B cell (primary cell): ENCODE data around the gene MYL6. TPM values are rescaled to one million over a fixed set of nuclear protein-coding genes. Genes with fewer than 3 reads are reported as not detected.

ENCODE experiments used
- ATAC-seq: fragments of 200-7000 bp; cut with Tn5 transposase; one replicate; pipeline ENCODE4 v1.10.0; 2021; ENCODE audit warnings: low read depth, mild to moderate bottlenecking, moderate number of reproducible peaks, moderate library complexity
- CTCF ChIA-PET: fragments of 350-600 bp; sonication (Branson Sonifier 250); formaldehyde crosslinking; loops from one replicate; lab custom pipeline; 2021; ENCODE audit warnings: antibody characterized with exemption, inconsistent platforms; lab: Charles Lee
- POLR2A ChIA-PET: fragments of 350-600 bp; sonication (Branson Sonifier 250); formaldehyde crosslinking; loops from one replicate; lab custom pipeline; 2021; ENCODE audit warnings: antibody characterized with exemption; lab: Charles Lee
- DNase-seq: peaks from one replicate; pipeline ENCODE4 v3.0.0; 2013
- H2AFZ ChIP-seq: 2 replicates; pipeline ENCODE4 v1.6.1; 2012; ENCODE audit warnings: mild to moderate bottlenecking, low read depth, low read length; ENCODE audit not compliant: insufficient read depth, poor library complexity, severe bottlenecking
- H3K27ac ChIP-seq, 2 donors: 1 replicate in 1 of 2; 2 replicates in 1 of 2; pipeline ENCODE4 v1.5.1; 2012 to 2013; ENCODE audit warnings: low read length in 2 of 2, mild to moderate bottlenecking in 2 of 2, moderate library complexity in 1 of 2
- H3K27me3 ChIP-seq, 4 experiments: fragments of 200-600 bp in 1 of 4; sonication (generic) in 1 of 4; replicated peaks in 1 of 4; 1 replicate in 2 of 4; 2 replicates in 2 of 4; pipeline versions ENCODE4 v1.6.1 to v1.7.0; 2013 to 2016; ENCODE audit warnings: low read length in 3 of 4, mild to moderate bottlenecking in 2 of 4, mixed read lengths in 1 of 4, moderate library complexity in 1 of 4; ENCODE audit not compliant: insufficient read depth in 4 of 4, control insufficient read depth in 3 of 4; ENCODE audit errors: control extremely low read depth in 1 of 4
- H3K36me3 ChIP-seq, 2 experiments: replicated peaks in 1 of 2; 1 replicate in 1 of 2; 2 replicates in 1 of 2; pipeline versions ENCODE4 v1.6.1 to v1.7.1; 2013; ENCODE audit warnings: low read length in 1 of 2; ENCODE audit not compliant: insufficient read depth in 2 of 2, control insufficient read depth in 1 of 2; ENCODE audit errors: control extremely low read depth in 1 of 2, extremely low read depth in 1 of 2
- H3K4me1 ChIP-seq, 2 donors: fragments of 200-600 bp in 1 of 2; sonication (generic) in 1 of 2; 1 replicate in 1 of 2; 2 replicates in 1 of 2; pipeline versions ENCODE4 v1.5.1 to v1.6.1; 2013 to 2017; ENCODE audit warnings: low read length in 2 of 2; ENCODE audit not compliant: control insufficient read depth in 2 of 2, insufficient read depth in 2 of 2
- H3K4me2 ChIP-seq: replicated peaks from 2 replicates; pipeline ENCODE3; 2012; ENCODE audit warnings: mild to moderate bottlenecking, low read depth, low read length; ENCODE audit not compliant: poor library complexity, severe bottlenecking
- H3K4me3 ChIP-seq, 5 experiments: fragments of 200-600 bp in 1 of 5; sonication (generic) in 1 of 5; 1 replicate in 3 of 5; 2 replicates in 2 of 5; pipeline versions ENCODE4 v1.5.1 to v1.7.0; 2011 to 2016; ENCODE audit warnings: low read length in 4 of 5, mild to moderate bottlenecking in 4 of 5, low read depth in 2 of 5, control low read depth in 1 of 5, moderate library complexity in 1 of 5; ENCODE audit not compliant: insufficient read depth in 1 of 5; ENCODE audit errors: control extremely low read depth in 1 of 5, extremely low read depth in 1 of 5
- H3K79me2 ChIP-seq: fragments of 200-600 bp; sonication (generic); one replicate; pipeline ENCODE4 v1.6.0; 2016; ENCODE audit warnings: low read length; ENCODE audit not compliant: control insufficient read depth, insufficient read depth
- H3K9ac ChIP-seq: fragments of 200-600 bp; sonication (generic); 2 replicates; pipeline ENCODE4 v1.6.1; 2017; ENCODE audit warnings: mild to moderate bottlenecking, low read length, moderate library complexity
- H3K9me3 ChIP-seq, 3 donors: one replicate each; pipeline versions ENCODE4 v1.6.1 to v1.7.1; 2013; ENCODE audit warnings: low read length in 2 of 3; ENCODE audit not compliant: control insufficient read depth in 2 of 3, insufficient read depth in 1 of 3; ENCODE audit errors: control extremely low read depth in 1 of 3
- H4K20me1 ChIP-seq: 2 replicates; pipeline ENCODE4 v1.6.0; 2012; ENCODE audit warnings: mild to moderate bottlenecking, low read length; ENCODE audit not compliant: insufficient read depth, control insufficient read depth, poor library complexity, severe bottlenecking
- H3K27ac Mint-ChIP-seq: one replicate; pipeline ENCODE4 v1.8.0; 2021; ENCODE audit warnings: mixed read lengths
- H3K27me3 Mint-ChIP-seq: one replicate; pipeline ENCODE4 v1.8.0; 2021; ENCODE audit warnings: mixed read lengths
- H3K4me1 Mint-ChIP-seq: one replicate; pipeline ENCODE4 v1.8.0; 2021; ENCODE audit warnings: mixed read lengths
- H3K4me3 Mint-ChIP-seq: one replicate; pipeline ENCODE4 v1.8.0; 2021; ENCODE audit warnings: mixed read lengths
- H3K9me3 Mint-ChIP-seq: one replicate; pipeline ENCODE4 v1.8.0; 2022; ENCODE audit warnings: mixed read lengths; ENCODE audit not compliant: insufficient read depth
- EZH2 ChIP-seq: IDR thresholded peaks from 2 replicates; pipeline ENCODE4 v1.6.1; 2012; ENCODE audit warnings: borderline replicate concordance, low read depth, mild to moderate bottlenecking, moderate library complexity, low read length; ENCODE audit not compliant: insufficient read depth, poor library complexity, severe bottlenecking
- WGBS: methylation state at CpG from one replicate; pipeline ENCODE4 v1.1.5; 2013; ENCODE audit warnings: missing lambda C conversion rate; ENCODE audit not compliant: insufficient coverage; 5-methylcytosine and 5-hydroxymethylcytosine counted together
- intact Hi-C: fragments of 100-400 bp; cut with micrococcal nuclease; formaldehyde crosslinking; loops from one replicate; pipeline ENCODE4 v1.10.0; 2022
- polyA plus RNA-seq: library from polyadenylated mRNA; depleted of rRNA; stranded (reverse); fragments of >200 nt; gene quantifications from 2 replicates; pipeline ENCODE4 v1.2.3, GENCODE V29; 2012
- total RNA-seq, 2 donors: library from RNA; stranded (reverse); fragments of 120-200 nt in 1 of 2; gene quantifications; 1 replicate in 1 of 2; 2 replicates in 1 of 2; pipeline versions ENCODE4 v1.2.3 to v1.2.4, GENCODE V29; 2013 to 2022
- TF ChIP-seq, protein P1 (sequence below): fragments of 200-600 bp; IDR thresholded peaks from one replicate; pipeline ENCODE4 v1.8.0; 2022; ENCODE audit warnings: antibody characterized with exemption, mild to moderate bottlenecking

The MYL6 gene
- total and polyA plus RNA-seq, 2 donors (not counting 1 experiment from before 2014, with no cell fraction given), result 675 to 711 TPM

DNA sequence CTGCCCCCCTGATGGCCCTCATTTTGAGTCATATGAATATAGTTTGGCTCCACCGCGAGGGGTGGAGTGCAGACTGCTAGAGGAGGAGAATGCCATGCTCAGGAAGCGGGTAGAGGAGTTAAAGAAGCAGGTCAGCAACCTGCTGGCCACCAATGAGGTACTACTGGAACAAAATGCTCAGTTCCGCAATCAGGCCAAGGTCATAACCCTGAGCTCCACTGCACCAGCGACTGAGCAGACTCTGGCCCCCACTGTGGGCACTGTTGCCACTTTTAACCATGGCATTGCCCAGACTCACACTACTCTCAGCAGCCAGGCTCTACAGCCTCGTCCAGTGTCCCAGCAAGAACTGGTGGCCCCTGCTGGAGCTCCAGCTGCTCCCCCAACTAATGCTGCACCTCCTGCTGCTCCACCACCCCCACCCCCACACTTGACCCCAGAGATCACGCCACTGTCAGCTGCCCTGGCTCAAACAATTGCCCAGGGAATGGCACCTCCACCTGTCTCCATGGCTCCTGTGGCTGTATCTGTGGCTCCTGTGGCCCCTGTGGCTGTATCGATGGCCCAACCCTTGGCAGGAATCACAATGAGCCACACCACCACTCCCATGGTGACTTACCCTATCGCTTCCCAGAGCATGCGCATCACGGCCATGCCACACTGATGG is 36.8 kb upstream of the MYL6 start:
- 95% methylated on average over 11 of the region's 11 CpGs for WGBS
- no peak overlapping the region for H3K27ac Mint-ChIP-seq
- ATAC-seq, result no peak

DNA sequence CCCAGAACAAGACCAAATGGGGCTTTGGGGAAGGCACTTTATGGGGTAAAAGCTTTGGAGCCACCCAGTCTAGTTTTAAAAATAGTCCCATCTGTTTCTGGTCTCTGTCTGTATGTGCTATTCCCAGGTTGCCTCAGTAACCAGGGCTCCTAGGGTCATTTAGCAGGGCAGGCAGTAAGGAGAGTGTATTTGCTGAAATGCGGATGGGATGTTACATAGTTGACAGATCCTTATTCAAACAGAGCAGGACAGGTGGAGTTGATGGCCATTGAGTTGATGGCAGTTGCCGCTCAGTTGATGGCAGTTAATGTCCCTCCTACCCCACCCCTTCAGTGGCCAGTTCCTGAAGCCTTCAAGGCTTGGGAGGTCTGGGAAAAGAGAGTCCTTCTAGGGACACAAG is 35.5 kb upstream of the MYL6 start:
- H3K4me1 ChIP-seq, result peaks cover 45% of the 10 kb centered on the region in 2 donors
- Mint-ChIP-seq H3K4me3 (no peak overlapping the region), H3K27me3 (no peaks in the 10 kb centered on the region), H3K9me3 (no peaks in the 10 kb centered on the region), H3K27ac (no peak overlapping the region), H3K4me1 (peaks cover 55% of the 10 kb centered on the region)
- H3K9ac ChIP-seq, result no peak overlapping the region
- ATAC-seq, result no peak
- TF ChIP-seq, protein P1, sequence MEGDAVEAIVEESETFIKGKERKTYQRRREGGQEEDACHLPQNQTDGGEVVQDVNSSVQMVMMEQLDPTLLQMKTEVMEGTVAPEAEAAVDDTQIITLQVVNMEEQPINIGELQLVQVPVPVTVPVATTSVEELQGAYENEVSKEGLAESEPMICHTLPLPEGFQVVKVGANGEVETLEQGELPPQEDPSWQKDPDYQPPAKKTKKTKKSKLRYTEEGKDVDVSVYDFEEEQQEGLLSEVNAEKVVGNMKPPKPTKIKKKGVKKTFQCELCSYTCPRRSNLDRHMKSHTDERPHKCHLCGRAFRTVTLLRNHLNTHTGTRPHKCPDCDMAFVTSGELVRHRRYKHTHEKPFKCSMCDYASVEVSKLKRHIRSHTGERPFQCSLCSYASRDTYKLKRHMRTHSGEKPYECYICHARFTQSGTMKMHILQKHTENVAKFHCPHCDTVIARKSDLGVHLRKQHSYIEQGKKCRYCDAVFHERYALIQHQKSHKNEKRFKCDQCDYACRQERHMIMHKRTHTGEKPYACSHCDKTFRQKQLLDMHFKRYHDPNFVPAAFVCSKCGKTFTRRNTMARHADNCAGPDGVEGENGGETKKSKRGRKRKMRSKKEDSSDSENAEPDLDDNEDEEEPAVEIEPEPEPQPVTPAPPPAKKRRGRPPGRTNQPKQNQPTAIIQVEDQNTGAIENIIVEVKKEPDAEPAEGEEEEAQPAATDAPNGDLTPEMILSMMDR, result no peak
- TF ChIP-seq EZH2, result no peak
- DNase-seq, result no peak
- peaks cover 4% of the 10 kb centered on the region for H4K20me1 ChIP-seq
- no peaks in the 10 kb centered on the region for H3K27me3 ChIP-seq
- H3K36me3 ChIP-seq, result peaks cover 0 to 26% of the 10 kb centered on the region in 2 experiments
- intact Hi-C loops, result no loop called here
- ChIA-PET CTCF (interaction anchor here (0.6 to 13.8 kb wide), 8 partner anchors 33 to 301 kb away, joined by 3 to 247 read pairs (median 4); partner anchors contain the start of genes MYL6, RNF41 and SMARCC2), POLR2A (no interaction called here)
- no peak overlapping the region for H3K27ac ChIP-seq
- no peaks in the 10 kb centered on the region for H3K9me3 ChIP-seq
- H3K4me2 ChIP-seq, result no peak overlapping the region
- no peak overlapping the region for H3K4me3 ChIP-seq
- no peak overlapping the region for H2AFZ ChIP-seq
- WGBS, result no CpG with 5 or more reads among the region's 2 CpGs
- peaks cover 55% of the 10 kb centered on the region for H3K79me2 ChIP-seq

More for the DNA sequence above, 36.8 kb upstream of the MYL6 start:
- Histone ChIP-seq H3K27ac (no peak overlapping the region), H3K4me3 (no peak overlapping the region), H3K9me3 (no peaks in the 10 kb centered on the region), H3K4me2 (no peak overlapping the region), H3K27me3 (no peaks in the 10 kb centered on the region), H3K79me2 (peaks cover 60% of the 10 kb centered on the region), H2AFZ (no peak overlapping the region), H3K4me1 (peaks cover 32 to 38% of the 10 kb centered on the region in 2 donors), H3K9ac (no peak overlapping the region), H3K36me3 (peaks cover 0 to 31% of the 10 kb centered on the region in 2 experiments), H4K20me1 (peaks cover 4% of the 10 kb centered on the region)
- CTCF ChIA-PET, result interaction anchor here (1.9 to 13.8 kb wide), 3 partner anchors 38 to 100 kb away, joined by 5 to 247 read pairs (median 6); partner anchors contain the start of genes MYL6, RNF41 and SMARCC2
- H3K4me1 Mint-ChIP-seq, result peaks cover 50% of the 10 kb centered on the region
- no peak for DNase-seq
- no peak for TF ChIP-seq EZH2
- TF ChIP-seq, protein P1, result no peak
- H3K4me3 Mint-ChIP-seq, result no peak overlapping the region
- no peaks in the 10 kb centered on the region for H3K9me3 Mint-ChIP-seq
- no peaks in the 10 kb centered on the region for H3K27me3 Mint-ChIP-seq
- POLR2A ChIA-PET, result interaction anchor here (0.6 kb wide), 1 partner anchor 69 kb away, joined by 5 read pairs; no protein-coding TSS in a partner anchor
- intact Hi-C loops, result no loop called here
